Ecto neural progenitor cell (in vitro differentiated cells): ENCODE measurements around the gene YWHAB.
"Not testable (repeated sequence)": the region's sequence is repeated elsewhere in the genome, so short reads cannot be mapped to it uniquely, and the experiment has no call there.

Source experiments
- DNase-seq: peaks from one replicate; pipeline ENCODE4 v3.0.0-alpha.2; 2018; ENCODE audit warnings: low spot score

The YWHAB gene

GRCh38 chr20:44885392-44886265 is at the start of gene YWHAB:
Gene YWHAB, plus strand, starts transcription at chr20:44885705. Its CDS starts 15,829 bp downstream, at chr20:44901534.
- DNase-seq: peak; percentile 99

GRCh38 chr20:44836601-44837120 is 48.8 kb upstream of the YWHAB start:
- peak; percentile 11 for DNase-seq

GRCh38 chr20:44837946-44838345 is 47.6 kb upstream of the YWHAB start:
- peak; percentile 22 for DNase-seq

- DNase-seq: no peak
These were observed 47.0 kb upstream of the YWHAB start for GRCh38 chr20:44838521-44838920.

- DNase-seq: peak; percentile 3
These were observed 46.0 kb upstream of the YWHAB start for GRCh38 chr20:44839481-44839880.

- peak; percentile 9 for DNase-seq
These were observed 44.7 kb upstream of the YWHAB start for GRCh38 chr20:44840826-44841225.

GRCh38 chr20:44841955-44842354 is 43.5 kb upstream of the YWHAB start:
- peak; percentile 5 for DNase-seq

GRCh38 chr20:44843876-44844275 is 41.6 kb upstream of the YWHAB start:
- DNase-seq: no peak

GRCh38 chr20:44848254-44849015 is 37.1 kb upstream of the YWHAB start:
- DNase-seq: no peak

- DNase-seq: no peak
These were observed 35.8 kb upstream of the YWHAB start for GRCh38 chr20:44849703-44850102.

GRCh38 chr20:44850272-44850671 is 35.2 kb upstream of the YWHAB start:
- DNase-seq: no peak

- no peak for DNase-seq
These were observed 34.7 kb upstream of the YWHAB start for GRCh38 chr20:44850837-44851236.

GRCh38 chr20:44851545-44851944 is 34.0 kb upstream of the YWHAB start:
- no peak for DNase-seq

- no peak for DNase-seq
These were observed 29.1 kb upstream of the YWHAB start for GRCh38 chr20:44856442-44856841.

- DNase-seq: no peak
These were observed 28.6 kb upstream of the YWHAB start for GRCh38 chr20:44856856-44857448.

- no peak for DNase-seq
These were observed 26.7 kb upstream of the YWHAB start for GRCh38 chr20:44858606-44859360.

- no peak for DNase-seq
These were observed 23.9 kb upstream of the YWHAB start for GRCh38 chr20:44861531-44862006.

- no peak for DNase-seq
These were observed 23.2 kb upstream of the YWHAB start for GRCh38 chr20:44862286-44862685.

- DNase-seq: not testable (repeated sequence)
These were observed 22.0 kb upstream of the YWHAB start for GRCh38 chr20:44863365-44864084.

GRCh38 chr20:44864493-44864892 is 21.0 kb upstream of the YWHAB start:
- DNase-seq: not testable (repeated sequence)
